ENCODE data around the gene MYO5C.
A peak's percentile ranks its signal among the peaks of the same experiment; 100 is the strongest.

The MYO5C gene

GRCh38 chr15:52208306-52208946, 87.2 kb downstream of the MYO5C start:
- DNase-seq (ENCODE audit: low read depth in 2 of 2, low spot score in 1 of 2) = peak; percentile 32 to 59

DNA sequence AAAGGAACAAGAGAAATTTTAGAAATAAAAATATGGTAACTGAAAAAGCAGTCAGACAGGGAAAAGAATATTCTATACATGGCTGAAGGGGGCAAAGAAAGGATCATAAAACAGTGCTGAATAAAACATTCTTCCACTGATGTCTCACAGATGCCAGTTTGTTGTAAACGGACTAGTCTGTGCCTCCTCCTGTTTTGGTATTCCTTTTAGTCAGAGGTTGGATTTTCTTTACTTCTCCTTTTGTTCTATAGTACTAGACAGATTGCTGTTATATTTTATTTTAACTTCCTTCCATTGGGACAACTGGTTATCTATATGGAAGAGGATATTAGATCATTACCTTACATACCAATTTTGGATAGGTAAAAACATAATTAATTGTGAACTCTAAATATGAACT, 88.4 kb downstream of the MYO5C start:
- DNase-seq (ENCODE audit: low read depth in 2 of 2, low spot score in 1 of 2) = no peak

- DNase-seq (ENCODE audit: low read depth in 2 of 2, low spot score in 1 of 2) = no peak
Observed at GRCh38 chr15:52206446-52206845, 89.2 kb downstream of the MYO5C start.

GRCh38 chr15:52204657-52205056, 90.9 kb downstream of the MYO5C start:
- no peak for DNase-seq (ENCODE audit: low read depth in 2 of 2, low spot score in 1 of 2)

DNA sequence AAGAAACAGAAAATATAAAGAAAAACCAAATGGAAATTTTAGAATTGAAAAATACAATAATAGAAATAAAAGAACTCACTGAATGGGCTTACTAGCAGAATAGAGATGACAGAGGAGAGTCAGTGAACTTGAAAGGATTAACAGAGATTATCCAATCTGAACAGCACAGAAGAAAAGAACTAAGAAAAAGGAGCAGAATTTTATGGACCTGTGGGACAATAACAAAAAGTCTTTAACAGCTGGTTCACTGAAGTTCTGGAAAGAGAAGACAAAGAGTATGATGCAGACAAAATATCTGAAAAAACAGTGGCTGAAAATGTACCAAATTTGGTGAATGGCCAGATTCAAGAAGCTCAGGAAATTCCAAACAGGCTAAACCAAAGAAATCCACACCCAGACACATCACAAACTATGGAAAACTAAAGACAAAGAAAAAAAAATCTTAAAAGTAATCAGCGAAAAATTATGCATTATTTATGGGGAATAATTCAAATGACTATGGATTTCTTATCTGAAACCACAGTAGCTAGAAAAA, 94.7 kb downstream of the MYO5C start:
- no peak for DNase-seq (ENCODE audit: low read depth in 2 of 2, low spot score in 1 of 2)

DNA sequence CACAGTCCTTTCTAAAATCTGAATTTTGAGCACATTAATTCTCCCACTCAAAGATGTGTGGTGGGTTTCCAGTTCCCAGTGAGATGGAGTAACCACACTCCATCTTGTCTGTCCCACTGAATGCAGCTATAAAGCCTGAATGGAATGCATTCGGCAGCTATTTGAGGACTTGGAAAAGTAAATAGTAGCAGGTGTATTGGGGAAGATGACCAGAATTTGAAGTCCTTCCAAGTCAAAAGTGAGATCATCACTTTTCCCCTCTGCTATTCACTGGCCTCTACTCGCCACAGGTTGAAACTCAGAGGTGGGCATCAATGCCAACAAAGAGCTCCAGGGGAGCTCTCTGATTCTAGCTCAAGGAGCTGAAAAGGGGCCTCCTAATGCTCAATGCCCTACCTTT, 96.3 kb downstream of the MYO5C start:
- no peak for DNase-seq (ENCODE audit: low read depth in 2 of 2, low spot score in 1 of 2)

- DNase-seq (ENCODE audit: low read depth in 2 of 2, low spot score in 1 of 2) = no peak
Observed at GRCh38 chr15:52196891-52197290, 98.7 kb downstream of the MYO5C start.

- no peak for DNase-seq (ENCODE audit: low read depth in 2 of 2, low spot score in 1 of 2)
Observed at GRCh38 chr15:52193791-52194190, 101.8 kb downstream of the MYO5C start.

DNA sequence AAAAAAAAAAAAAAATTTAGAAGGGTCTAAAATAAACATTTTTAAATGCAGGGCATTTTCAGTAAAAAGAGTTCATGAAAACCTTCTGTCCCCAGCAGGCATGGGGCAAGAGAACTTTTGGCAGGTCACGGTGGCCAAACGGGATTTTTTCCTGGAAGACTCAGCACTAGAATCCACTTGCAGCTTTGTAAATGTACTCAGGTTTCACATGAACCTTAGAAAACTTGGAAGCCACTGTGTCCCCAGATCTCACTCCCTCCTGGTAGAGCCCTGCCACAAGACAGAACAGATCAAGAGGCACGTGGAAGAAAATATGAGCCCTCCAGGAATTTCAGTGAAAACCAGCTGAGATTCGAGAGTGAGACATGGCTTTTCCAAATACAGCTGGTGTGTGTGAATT, 102.3 kb downstream of the MYO5C start:
- no peak for DNase-seq (ENCODE audit: low read depth in 2 of 2, low spot score in 1 of 2)

GRCh38 chr15:52191207-52191606, 104.4 kb downstream of the MYO5C start, which contains the start of gene GNB5:
Gene GNB5 (minus strand): TSS chr15:52191392. CDS start chr15:52184676, 6,716 bp downstream.
- no peak for DNase-seq (ENCODE audit: low read depth in 2 of 2, low spot score in 1 of 2)

DNA sequence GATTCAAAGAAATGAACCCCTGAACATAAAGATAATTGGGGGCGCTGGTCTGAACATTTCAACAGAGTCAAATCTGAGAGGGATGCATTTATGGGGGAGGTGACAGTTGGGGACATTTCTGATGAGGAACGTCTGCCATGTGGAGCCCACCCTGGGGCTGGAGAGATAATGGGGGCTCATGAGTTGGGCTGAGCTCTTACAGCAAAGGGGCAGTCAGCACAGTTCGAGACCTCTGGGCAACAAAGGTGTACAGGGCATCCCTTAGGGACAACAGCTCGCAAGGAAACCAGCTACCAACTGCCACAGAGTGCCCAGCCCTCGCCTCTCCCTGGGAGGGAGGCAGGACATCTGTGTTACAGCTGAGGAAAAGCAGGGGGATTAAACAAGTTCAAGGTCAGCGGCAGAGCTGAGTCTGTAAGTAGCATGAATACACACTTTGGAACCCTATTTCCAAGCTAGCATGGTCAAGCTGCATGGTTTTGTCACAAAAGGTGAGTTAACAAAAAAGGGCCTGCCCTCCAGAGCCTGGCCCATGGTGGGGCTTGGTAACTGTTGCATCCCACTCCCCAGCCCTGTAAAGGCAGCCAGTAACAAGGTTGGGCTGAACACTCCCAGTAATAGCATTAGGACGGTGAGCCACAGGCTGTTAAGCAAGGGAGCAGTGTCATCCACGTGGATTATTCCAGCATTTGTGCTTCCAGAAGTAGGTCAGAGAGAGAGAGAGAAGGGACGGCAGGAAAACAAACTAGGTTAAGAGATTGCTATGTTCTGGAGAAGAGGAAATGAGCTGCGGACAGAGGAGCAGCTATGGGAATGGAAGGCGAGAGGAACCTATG, 108.7 kb downstream of the MYO5C start:
- no peak for DNase-seq (ENCODE audit: low read depth in 2 of 2, low spot score in 1 of 2)

DNA sequence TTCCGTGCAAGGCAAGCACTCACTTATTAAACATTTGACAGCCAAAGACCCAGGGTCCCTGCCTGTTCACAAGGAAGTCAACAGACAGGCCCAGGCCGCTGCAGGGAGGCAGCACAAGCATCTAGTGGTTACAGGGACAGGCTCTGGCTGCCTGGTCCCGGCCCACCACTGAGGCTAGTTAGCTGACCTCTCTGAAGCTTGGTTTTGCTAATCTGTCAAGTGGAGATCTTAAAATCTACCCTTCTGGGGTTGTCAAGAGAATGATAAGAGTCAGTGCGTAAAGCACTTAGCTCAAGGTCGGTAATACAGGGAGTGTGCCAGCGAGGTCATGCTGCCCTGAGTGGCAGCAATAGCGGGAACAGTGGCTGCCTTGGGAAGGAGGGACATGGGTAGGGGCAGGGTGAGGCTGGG, 110.4 kb downstream of the MYO5C start:
- DNase-seq (ENCODE audit: low read depth in 2 of 2, low spot score in 1 of 2) = no peak

- no peak for DNase-seq (ENCODE audit: low read depth in 2 of 2, low spot score in 1 of 2)
Observed at GRCh38 chr15:52184721-52185120, 110.9 kb downstream of the MYO5C start.

GRCh38 chr15:52183562-52184173, 111.9 kb downstream of the MYO5C start:
- DNase-seq (ENCODE audit: low read depth in 2 of 2, low spot score in 1 of 2) = no peak

GRCh38 chr15:52181938-52182780, 113.4 kb downstream of the MYO5C start:
- no peak for DNase-seq (ENCODE audit: low read depth in 2 of 2, low spot score in 1 of 2)

DNA sequence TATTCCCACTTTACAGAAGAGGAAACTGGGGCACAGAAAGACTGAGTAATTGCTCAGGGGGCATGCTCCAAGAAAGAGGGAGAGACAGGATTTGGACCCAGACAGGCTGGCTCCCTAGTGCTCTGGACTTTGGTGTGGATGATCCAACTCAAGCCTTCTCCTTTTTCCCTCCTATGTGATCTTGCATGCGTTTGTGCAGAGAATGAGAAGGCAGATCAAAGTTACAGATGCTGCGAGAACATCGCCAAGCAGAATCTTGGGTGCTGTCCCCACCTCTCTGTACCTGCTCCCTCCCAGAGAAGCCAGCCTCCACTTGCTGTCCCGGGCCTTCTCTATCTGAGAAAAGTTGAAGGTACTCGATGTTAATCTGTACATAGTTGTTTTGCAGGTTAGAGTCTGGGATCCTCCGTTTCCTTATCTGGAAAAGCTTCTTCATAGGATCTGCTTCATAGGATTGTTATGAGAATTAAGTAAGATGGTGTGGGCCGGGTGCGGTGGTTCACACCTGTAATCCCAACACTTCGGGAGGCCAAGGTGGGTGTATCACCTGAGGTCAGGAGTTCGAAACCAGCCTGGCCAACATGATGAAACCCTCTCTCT, 114.7 kb downstream of the MYO5C start:
- DNase-seq (ENCODE audit: low read depth in 2 of 2, low spot score in 1 of 2) = no peak

DNA sequence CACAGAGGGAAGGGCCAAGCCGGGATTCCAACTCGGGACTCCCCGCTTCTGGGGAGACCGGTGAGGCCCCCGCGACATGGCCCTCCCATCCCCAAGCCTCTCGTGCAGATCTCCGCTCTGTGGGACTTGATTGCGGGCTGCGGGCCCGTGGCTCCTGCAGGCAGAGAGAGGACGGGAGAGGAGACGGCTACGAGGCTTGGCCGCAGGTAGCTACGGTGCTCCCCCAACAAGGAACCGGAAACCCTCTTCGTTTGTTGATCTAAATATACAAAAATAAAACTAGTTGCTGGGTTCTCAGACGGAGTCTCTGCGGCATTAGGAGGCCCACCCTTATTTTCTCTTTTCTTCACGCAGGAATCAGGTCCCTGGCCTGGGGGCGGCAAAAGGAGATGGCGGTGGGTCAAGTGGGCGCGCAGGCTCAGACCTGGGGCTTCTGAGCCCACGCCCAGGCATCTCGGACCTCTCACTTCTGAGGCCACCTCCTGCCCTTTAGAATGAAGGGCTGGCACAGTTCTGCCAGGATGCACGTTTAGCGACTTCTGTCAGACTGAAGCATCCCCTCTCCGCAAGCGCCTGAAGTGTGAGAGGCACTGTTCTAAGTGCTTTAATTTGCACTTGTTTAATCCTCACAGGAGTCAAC, 115.3 kb downstream of the MYO5C start:
- DNase-seq (ENCODE audit: low read depth in 2 of 2, low spot score in 1 of 2) = no peak

- peak; percentile 55 to 76 for DNase-seq (ENCODE audit: low read depth in 2 of 2, low spot score in 1 of 2)
Observed at GRCh38 chr15:52179278-52180195, 116.1 kb downstream of the MYO5C start.

- DNase-seq (ENCODE audit: low read depth in 2 of 2, low spot score in 1 of 2) = no peak
Observed at GRCh38 chr15:52178765-52179164, 116.8 kb downstream of the MYO5C start.

Data from stimulated activated CD8-positive, alpha-beta memory T cell treated with anti-CD3 and anti-CD28 coated beads, Interleukin-4, amount 100 ng/mL, for 1 hour (primary cell).